ENCODE data around the gene ABCC6. TPM values are rescaled to one million over a fixed set of nuclear protein-coding genes. Genes with fewer than 3 reads are reported as not detected.

The ABCC6 gene
- total and polyA plus RNA-seq, 2 of the 4 experiments (the other 2 are of a cell fraction): 0.36 to 1.3 TPM

DNA sequence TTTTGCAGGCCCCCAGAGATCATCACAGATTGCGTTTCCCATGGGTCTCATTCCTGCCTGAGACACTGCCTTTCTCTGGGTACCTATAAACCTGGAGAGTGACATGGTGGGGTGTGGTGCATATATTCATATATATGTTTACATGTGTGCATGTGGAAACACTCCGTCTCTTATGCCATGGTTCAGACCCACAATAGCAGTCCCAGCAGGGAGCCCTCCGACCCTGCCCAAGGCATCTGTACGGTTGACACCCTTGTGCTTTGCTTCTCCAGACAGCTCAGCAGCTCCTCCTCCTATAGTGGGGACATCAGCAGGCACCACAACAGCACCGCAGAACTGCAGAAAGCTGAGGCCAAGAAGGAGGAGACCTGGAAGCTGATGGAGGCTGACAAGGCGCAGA is 116.8 kb downstream of the ABCC6 start:
- H2AK9ac ChIP-seq (replicated peaks; ENCODE audit: low read depth, low read length, poor library complexity): no peak overlapping the region
- H3K4me2 ChIP-seq (ENCODE audit: low read depth, low read length): no peak overlapping the region
- no peak overlapping the region for H3K4me3 ChIP-seq (ENCODE audit: insufficient read depth, low read depth, low read length)

More for the DNA sequence above, 116.8 kb downstream of the ABCC6 start:
- Histone ChIP-seq H2BK20ac (ENCODE audit: low read depth, low read length) (no peak overlapping the region), H3K14ac (replicated peaks; ENCODE audit: low read depth, low read length) (no peak overlapping the region), H3K18ac (ENCODE audit: low read depth, low read length) (no peak overlapping the region), H3K23ac (ENCODE audit: low read depth, low read length) (no peak overlapping the region), H2AFZ (replicated peaks; ENCODE audit: low read length, poor library complexity) (no peak overlapping the region), H3K9me3 (ENCODE audit: control insufficient read depth, insufficient read depth, low read length) (no peaks in the 10 kb centered on the region), H3K27ac (ENCODE audit: insufficient read depth, low read length) (no peak overlapping the region), H3K56ac (ENCODE audit: extremely low read depth, insufficient read depth, low read length) (no peak overlapping the region), H3K9me1 (ENCODE audit: insufficient read depth, low read length) (peaks cover 6% of the 10 kb centered on the region; the same call in 1 of the 2 replicates), H2BK15ac (ENCODE audit: low read depth, low read length) (no peak overlapping the region), H4K5ac (ENCODE audit: low read depth, low read length) (no peak overlapping the region), H3K79me1 (ENCODE audit: low read depth in 1 of 2, low read length in 2 of 2) (peaks cover 17 to 47% of the 10 kb centered on the region in 2 experiments), H3K4me1 (ENCODE audit: control insufficient read depth, insufficient read depth, low read length) (no peaks in the 10 kb centered on the region), H4K20me1 (ENCODE audit: insufficient read depth, low read length) (peaks cover 17% of the 10 kb centered on the region), H2BK120ac (ENCODE audit: low read depth, low read length) (no peak overlapping the region), H2BK5ac (ENCODE audit: low read depth, low read length, poor library complexity, severe bottlenecking) (no peak overlapping the region), H3K36me3 (ENCODE audit: control insufficient read depth, insufficient read depth, low read length) (peaks cover 87% of the 10 kb centered on the region), H4K91ac (ENCODE audit: insufficient read depth, low read depth, low read length) (no peak overlapping the region), H3K27me3 (ENCODE audit: control insufficient read depth, insufficient read depth, low read length) (no peaks in the 10 kb centered on the region), H3K4ac (ENCODE audit: low read depth, low read length) (no peak overlapping the region), H4K8ac (ENCODE audit: low read depth in 2 of 2, low read length in 2 of 2) (no peak overlapping the region), H2AK5ac (ENCODE audit: low read depth, low read length) (no peak overlapping the region), H3K9ac (ENCODE audit: low read depth, low read length) (no peak overlapping the region)
- TF ChIP-seq CEBPB (IDR thresholded peaks at IDR 0.05; ENCODE audit: low read depth, low read length) (no peak), MAFK (IDR thresholded peaks at IDR 0.05; ENCODE audit: low read depth, low read length) (no peak), MAZ (IDR thresholded peaks at IDR 0.05; ENCODE audit: borderline replicate concordance, low read depth, low read length) (no peak), RFX5 (IDR thresholded peaks at IDR 0.05; ENCODE audit: low read depth, low read length) (no peak), SMC3 (IDR thresholded peaks at IDR 0.05; ENCODE audit: low read depth, low read length) (no peak), BHLHE40 (IDR thresholded peaks at IDR 0.05; ENCODE audit: low read depth, low read length) (no peak), RCOR1 (IDR thresholded peaks at IDR 0.05; ENCODE audit: insufficient replicate concordance, low read length) (no peak)
- TF ChIP-seq, protein P1, sequence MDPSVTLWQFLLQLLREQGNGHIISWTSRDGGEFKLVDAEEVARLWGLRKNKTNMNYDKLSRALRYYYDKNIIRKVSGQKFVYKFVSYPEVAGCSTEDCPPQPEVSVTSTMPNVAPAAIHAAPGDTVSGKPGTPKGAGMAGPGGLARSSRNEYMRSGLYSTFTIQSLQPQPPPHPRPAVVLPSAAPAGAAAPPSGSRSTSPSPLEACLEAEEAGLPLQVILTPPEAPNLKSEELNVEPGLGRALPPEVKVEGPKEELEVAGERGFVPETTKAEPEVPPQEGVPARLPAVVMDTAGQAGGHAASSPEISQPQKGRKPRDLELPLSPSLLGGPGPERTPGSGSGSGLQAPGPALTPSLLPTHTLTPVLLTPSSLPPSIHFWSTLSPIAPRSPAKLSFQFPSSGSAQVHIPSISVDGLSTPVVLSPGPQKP (IDR thresholded peaks at IDR 0.05; ENCODE audit: borderline replicate concordance, low read depth, low read length): no peak
- WGBS, 2 experiments (ENCODE audit: extremely low coverage in 2 of 2, insufficient read length in 1 of 2): 82% methylated on average over 2 of the region's 6 CpGs; no CpG with 5 or more reads in 1 of the 2 experiments
- ATAC-seq (ENCODE audit: low read depth) (no peak), DNase-seq (no peak)
- ChIA-PET POLR2A (ENCODE audit: unreplicated experiment) (no interaction called here), CTCF (interaction anchor here (0.7 kb wide), 1 partner anchor 35 kb away, joined by 4 read pairs; no protein-coding TSS in a partner anchor)
- intact Hi-C loops (cut with micrococcal nuclease) (no loop called here), dilution Hi-C loops (cut with HindIII; ENCODE audit: low sequenced_read_pairs, unreplicated experiment) (no loop called here), in situ Hi-C loops (cut with MboI; ENCODE audit: low sequenced_read_pairs) (no loop called here)
- no TSS peak for BruUV-seq (replicated peaks)

All from IMR-90 (cell line).